GM12878 (cell line): ENCODE results near the gene KLC3. TPM values are rescaled to one million over a fixed set of nuclear protein-coding genes. Genes with fewer than 3 reads are reported as not detected.

Experiments used
- ATAC-seq: fragments of 200-7000 bp; cut with Tn5 transposase; 3 replicates; pipeline ENCODE4 v1.9.1; 2020; ENCODE audit warnings: mild to moderate bottlenecking, moderate library complexity
- BruUV-seq: library from RNA; stranded (reverse); fragments of 400-500 nt; replicated peaks from 2 replicates; lab custom pipeline; 2021; lab: Mats Ljungman, UMichigan
- CTCF ChIA-PET: fragments of 300-600 bp; sonication (Branson Sonifier 250); formaldehyde crosslinking; extraction: SDS; loops from one replicate; lab custom pipeline; 2021; ENCODE audit warnings: inconsistent platforms; lab: Yijun Ruan, JAX
- POLR2A ChIA-PET: fragments of 350-600 bp; formaldehyde crosslinking; extraction: SDS; loops from one replicate; lab custom pipeline; 2021; ENCODE audit warnings: inconsistent platforms; lab: Charles Lee
- RAD21 ChIA-PET: fragments of 300-600 bp; sonication (Branson Sonifier 250); formaldehyde crosslinking; loops from one replicate; lab custom pipeline; 2023; ENCODE audit warnings: antibody characterized with exemption; ENCODE audit not compliant: unreplicated experiment; lab: Charles Lee
- SMC1A ChIA-PET: fragments of 300-600 bp; sonication (Branson Sonifier 250); formaldehyde crosslinking; loops from one replicate; lab custom pipeline; 2023; ENCODE audit not compliant: unreplicated experiment, uncharacterized antibody; lab: Charles Lee
- DNase-seq: peaks from one replicate; pipeline ENCODE4 v3.0.0-alpha.2; 2011; ENCODE audit warnings: low read depth, low spot score
- FAIRE-seq: peaks from 3 replicates; lab custom pipeline; 2011; peaks lifted over from hg19 to GRCh38; lab: Jason Lieb, UNC
- H2AFZ ChIP-seq: 2 replicates; pipeline ENCODE4 v1.6.0; 2011; ENCODE audit warnings: low read depth, low read length, control low read depth; ENCODE audit not compliant: control insufficient read depth
- H3K27ac ChIP-seq: 2 replicates; pipeline ENCODE4 v1.5.1; 2011; ENCODE audit warnings: control low read depth; ENCODE audit not compliant: control insufficient read depth, insufficient read depth
- H3K27me3 ChIP-seq, 2 experiments: replicated peaks in 1 of 2; 2 replicates each; pipeline versions ENCODE4 v1.6.0 to v1.6.1; 2011; ENCODE audit warnings: low read length in 1 of 2; ENCODE audit not compliant: control insufficient read depth in 2 of 2, insufficient read depth in 2 of 2
- H3K36me3 ChIP-seq, 2 experiments: 2 replicates each; pipeline ENCODE4 v1.5.1; 2011; ENCODE audit warnings: low read length in 1 of 2; ENCODE audit not compliant: control insufficient read depth in 2 of 2, insufficient read depth in 2 of 2
- H3K4me1 ChIP-seq: 2 replicates; pipeline ENCODE4 v1.6.1; 2011; ENCODE audit warnings: mild to moderate bottlenecking, low read length, moderate library complexity, mixed read lengths; ENCODE audit not compliant: control insufficient read depth, insufficient read depth
- H3K4me2 ChIP-seq: 2 replicates; pipeline ENCODE4 v1.6.0; 2011; ENCODE audit warnings: control low read depth; ENCODE audit not compliant: control insufficient read depth, insufficient read depth
- H3K4me3 ChIP-seq: fragments of 200-600 bp; sonication (generic); 2 replicates; pipeline ENCODE4 v1.5.1; 2016
- H3K79me2 ChIP-seq: 2 replicates; pipeline ENCODE4 v1.6.0; 2011; ENCODE audit warnings: low read length; ENCODE audit not compliant: control insufficient read depth, insufficient read depth
- H3K9ac ChIP-seq: 2 replicates; pipeline ENCODE4 v1.8.0; 2011; ENCODE audit warnings: low read length, control low read depth, mixed read lengths; ENCODE audit not compliant: control insufficient read depth, insufficient read depth
- H3K9me3 ChIP-seq: replicated peaks from 3 replicates; pipeline ENCODE4 v1.5.1; 2011; ENCODE audit warnings: mild to moderate bottlenecking, low read length; ENCODE audit not compliant: control insufficient read depth, insufficient read depth
- H4K20me1 ChIP-seq: 2 replicates; pipeline ENCODE4 v1.6.0; 2011; ENCODE audit not compliant: control insufficient read depth, insufficient read depth
- SMARCA5 ChIP-seq: fragments of 450-650 bp; IDR thresholded peaks from 2 replicates; pipeline ENCODE4 v1.6.1; 2017; ENCODE audit warnings: mild to moderate bottlenecking
- YBX1 ChIP-seq: fragments of 450-650 bp; IDR thresholded peaks from 2 replicates; pipeline ENCODE4 v1.6.1; 2016; ENCODE audit warnings: antibody characterized with exemption
- WGBS: methylation state at CpG from one replicate; pipeline ENCODE4 v1.1.6; 2016; ENCODE audit warnings: low lambda C conversion rate; ENCODE audit not compliant: insufficient replicate concordance, insufficient coverage; ENCODE audit errors: missing lambda C conversion rate; 5-methylcytosine and 5-hydroxymethylcytosine counted together
- in situ Hi-C: fragments of 300-500 bp; cut with MboI; formaldehyde crosslinking; loops from 9 replicates; pipeline ENCODE4 v1.14.3; 2018; ENCODE audit warnings: mixed read lengths
- intact Hi-C: fragments of 100-400 bp; cut with micrococcal nuclease; formaldehyde crosslinking; loops from one replicate; pipeline ENCODE4 v1.14.2; 2022; ENCODE audit not compliant: unreplicated experiment
- polyA plus RNA-seq, 11 experiments: library from polyadenylated mRNA; depleted of rRNA in 4 of 11; unstranded in 6 of 11; stranded (reverse) in 5 of 11; fragments of >200 nt; fragmentation: Nextera tagmentation in 4 of 11; fragmentation: Illumina TruSeq in 1 of 11; extraction: Ambion mirVana in 4 of 11; extraction: Trizol in 1 of 11; gene quantifications; 1 replicate in 1 of 11; 2 replicates in 10 of 11; pipeline versions ENCODE4 v1.2.1 to v1.2.3, GENCODE V29; 2011 to 2016; ENCODE audit warnings: inconsistent platforms in 2 of 11, missing spikeins in 2 of 11, low read depth in 1 of 11
- total RNA-seq, 4 experiments: library from RNA; depleted of rRNA in 3 of 4; stranded (reverse); fragments of >200 nt in 3 of 4; fragmentation: Illumina TruSeq in 1 of 4; extraction: Trizol in 1 of 4; gene quantifications; 2 replicates each; pipeline versions ENCODE4 v1.2.1 to v1.2.3, GENCODE V29; 2013 to 2021
- TF ChIP-seq, protein P1 (sequence below): fragments of 450-650 bp; formaldehyde crosslinking; IDR thresholded peaks from 2 replicates; pipeline ENCODE4 v1.4.0; 2022; ENCODE audit warnings: mild to moderate bottlenecking, moderate library complexity
- TF ChIP-seq, protein P2 (sequence below), 3 experiments: IDR thresholded peaks in 2 of 3; conservative IDR thresholded peaks in 1 of 3; 2 replicates each; pipeline ENCODE4 v1.5.1; 2011; ENCODE audit warnings: low read depth in 3 of 3, low read length in 3 of 3, mild to moderate bottlenecking in 3 of 3, control low read depth in 2 of 3, moderate library complexity in 2 of 3, inconsistent platforms in 1 of 3, mixed read lengths in 1 of 3; ENCODE audit not compliant: control insufficient read depth in 2 of 3, insufficient read depth in 1 of 3; ENCODE audit errors: extremely low read depth in 1 of 3

KLC3 gene
- total and polyA plus RNA-seq, 10 of the 15 experiments (the other 5 are each of a cell fraction or from before 2014, with no cell fraction given), result 0.03 to 0.38 (median 0.28) TPM; not detected in 5

DNA sequence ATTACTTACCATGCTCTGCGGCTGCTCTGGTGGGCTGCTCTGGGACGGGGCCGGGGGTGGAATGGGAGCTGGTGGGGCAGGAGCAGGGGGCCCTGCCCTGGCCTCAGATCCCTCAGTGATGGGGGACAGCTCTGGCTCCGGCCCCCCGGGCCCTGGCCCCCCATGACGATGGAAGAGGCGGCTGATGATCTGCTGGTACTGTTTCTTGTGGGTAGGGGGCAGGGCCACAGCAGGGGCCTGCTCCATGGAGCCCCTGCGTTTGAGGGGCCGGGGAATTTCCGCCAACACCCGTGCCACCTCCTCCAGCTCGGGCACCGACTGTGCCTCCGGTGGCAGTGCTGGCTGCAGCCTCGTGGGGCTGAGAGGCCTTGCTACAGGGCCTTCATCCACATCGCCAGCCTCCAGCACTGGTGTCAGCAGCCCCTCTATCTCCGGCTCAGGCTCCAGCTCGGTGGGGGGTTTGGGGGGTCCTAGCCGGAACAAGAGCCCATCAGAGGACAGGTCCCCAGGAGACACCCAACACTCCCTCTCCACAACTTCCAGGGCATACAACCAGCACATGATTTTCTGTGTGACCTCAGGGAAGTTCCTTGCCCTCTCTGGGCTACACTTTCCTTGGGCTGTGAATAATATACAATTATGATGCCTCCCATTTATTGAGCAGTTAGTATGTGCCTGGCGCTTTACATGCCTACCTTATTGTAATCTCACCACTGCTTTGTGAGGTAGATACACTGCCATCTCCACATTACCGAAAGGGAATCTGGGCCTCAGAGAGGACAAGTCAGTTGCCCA is 51.5 kb downstream of the KLC3 start:
- H4K20me1 ChIP-seq, result no peaks in the 10 kb centered on the region
- TSS peak; percentile 41 for BruUV-seq
- no peaks in the 10 kb centered on the region for H3K4me1 ChIP-seq
- no peak overlapping the region for H3K9ac ChIP-seq
- no peak overlapping the region for H2AFZ ChIP-seq
- ATAC-seq (no peak), DNase-seq (no peak), FAIRE-seq (no peak)
- H3K4me3 ChIP-seq, result no peak overlapping the region
- no peaks in the 10 kb centered on the region for H3K9me3 ChIP-seq
- POLR2A ChIA-PET, result no interaction called here
- intact Hi-C loops, result no loop called here
- H3K27me3 ChIP-seq, result no peaks in the 10 kb centered on the region
- in situ Hi-C loops, result no loop called here
- no peak overlapping the region for H3K27ac ChIP-seq
- no peak overlapping the region for H3K4me2 ChIP-seq
- H3K79me2 ChIP-seq, result no peaks in the 10 kb centered on the region
- no peaks in the 10 kb centered on the region for H3K36me3 ChIP-seq
- SMC1A ChIA-PET, result no interaction called here
- CTCF ChIA-PET, result interaction anchor here (1.2 to 2.5 kb wide), 2 partner anchors 11 to 12 kb away, joined by 4 to 18 read pairs; partner anchors contain the start of gene PPP1R13L
- no peak for TF ChIP-seq YBX1
- 0 out of 2 replicates have a peak, but pooled peaks have one; percentile 25 for TF ChIP-seq SMARCA5
- RAD21 ChIA-PET, result no interaction called here
- WGBS, result 81% methylated on average over 18 of the region's 21 CpGs

DNA sequence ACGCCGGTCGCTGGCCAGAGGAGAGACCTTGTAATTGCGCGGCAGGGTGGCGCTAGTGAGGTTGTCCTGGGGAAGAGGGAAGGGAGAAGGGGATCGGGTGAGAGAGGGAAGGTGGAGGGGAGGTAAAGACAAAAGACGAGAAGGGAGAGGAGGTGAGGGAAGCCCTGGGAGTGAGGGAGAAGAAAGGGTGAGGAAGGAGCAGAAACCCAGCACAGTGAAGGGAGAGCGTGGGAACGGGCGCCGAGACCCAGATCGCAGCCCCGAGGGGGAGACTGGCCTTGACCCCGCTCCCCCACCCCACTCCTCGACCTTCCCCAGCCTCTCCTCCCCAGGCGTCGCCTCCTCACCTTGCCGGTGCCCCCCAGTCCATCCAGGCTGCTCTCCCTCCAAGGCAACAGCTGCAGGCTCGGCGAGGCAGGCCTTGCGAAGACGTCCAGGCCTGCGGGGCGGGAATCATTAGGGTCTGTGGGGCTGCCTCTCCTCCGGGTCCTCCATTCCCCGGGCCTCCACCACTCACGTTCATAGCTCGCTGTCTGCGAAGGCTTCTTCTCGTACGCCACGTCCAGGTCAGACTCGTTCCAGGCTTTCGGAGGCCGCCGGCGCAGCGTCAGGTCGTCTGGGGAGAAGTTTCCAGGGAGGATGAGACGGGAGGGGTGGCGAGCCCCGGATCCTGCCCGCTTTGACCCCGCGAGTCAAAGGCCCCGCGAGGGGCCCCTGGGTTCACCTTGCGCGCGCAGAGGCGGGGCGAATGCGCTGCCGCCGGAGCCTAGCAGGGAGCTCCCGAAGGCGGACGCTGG is 55.5 kb downstream of the KLC3 start:
- in situ Hi-C loops, result no loop called here
- CTCF ChIA-PET, result no interaction called here
- no peak for ATAC-seq
- RAD21 ChIA-PET, result no interaction called here
- Histone ChIP-seq H2AFZ (no peak overlapping the region), H3K27ac (no peak overlapping the region)
- SMC1A ChIA-PET, result no interaction called here
- WGBS, result 60% methylated on average over 36 of the region's 59 CpGs
- TF ChIP-seq, protein P1, sequence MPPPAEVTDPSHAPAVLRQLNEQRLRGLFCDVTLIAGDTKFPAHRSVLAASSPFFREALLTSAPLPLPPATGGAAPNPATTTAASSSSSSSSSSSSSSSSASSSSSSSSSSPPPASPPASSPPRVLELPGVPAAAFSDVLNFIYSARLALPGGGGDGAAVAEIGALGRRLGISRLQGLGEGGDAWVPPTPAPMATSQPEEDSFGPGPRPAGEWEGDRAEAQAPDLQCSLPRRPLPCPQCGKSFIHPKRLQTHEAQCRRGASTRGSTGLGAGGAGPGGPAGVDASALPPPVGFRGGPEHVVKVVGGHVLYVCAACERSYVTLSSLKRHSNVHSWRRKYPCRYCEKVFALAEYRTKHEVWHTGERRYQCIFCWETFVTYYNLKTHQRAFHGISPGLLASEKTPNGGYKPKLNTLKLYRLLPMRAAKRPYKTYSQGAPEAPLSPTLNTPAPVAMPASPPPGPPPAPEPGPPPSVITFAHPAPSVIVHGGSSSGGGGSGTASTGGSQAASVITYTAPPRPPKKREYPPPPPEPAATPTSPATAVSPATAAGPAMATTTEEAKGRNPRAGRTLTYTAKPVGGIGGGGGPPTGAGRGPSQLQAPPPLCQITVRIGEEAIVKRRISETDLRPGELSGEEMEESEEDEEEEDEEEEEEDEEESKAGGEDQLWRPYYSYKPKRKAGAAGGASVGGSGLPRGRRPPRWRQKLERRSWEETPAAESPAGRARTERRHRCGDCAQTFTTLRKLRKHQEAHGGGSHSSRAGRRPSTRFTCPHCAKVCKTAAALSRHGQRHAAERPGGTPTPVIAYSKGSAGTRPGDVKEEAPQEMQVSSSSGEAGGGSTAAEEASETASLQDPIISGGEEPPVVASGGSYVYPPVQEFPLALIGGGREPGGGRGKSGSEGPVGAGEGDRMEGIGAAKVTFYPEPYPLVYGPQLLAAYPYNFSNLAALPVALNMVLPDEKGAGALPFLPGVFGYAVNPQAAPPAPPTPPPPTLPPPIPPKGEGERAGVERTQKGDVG (CRISPR knock-in tag), result no peak
- TF ChIP-seq, protein P2, sequence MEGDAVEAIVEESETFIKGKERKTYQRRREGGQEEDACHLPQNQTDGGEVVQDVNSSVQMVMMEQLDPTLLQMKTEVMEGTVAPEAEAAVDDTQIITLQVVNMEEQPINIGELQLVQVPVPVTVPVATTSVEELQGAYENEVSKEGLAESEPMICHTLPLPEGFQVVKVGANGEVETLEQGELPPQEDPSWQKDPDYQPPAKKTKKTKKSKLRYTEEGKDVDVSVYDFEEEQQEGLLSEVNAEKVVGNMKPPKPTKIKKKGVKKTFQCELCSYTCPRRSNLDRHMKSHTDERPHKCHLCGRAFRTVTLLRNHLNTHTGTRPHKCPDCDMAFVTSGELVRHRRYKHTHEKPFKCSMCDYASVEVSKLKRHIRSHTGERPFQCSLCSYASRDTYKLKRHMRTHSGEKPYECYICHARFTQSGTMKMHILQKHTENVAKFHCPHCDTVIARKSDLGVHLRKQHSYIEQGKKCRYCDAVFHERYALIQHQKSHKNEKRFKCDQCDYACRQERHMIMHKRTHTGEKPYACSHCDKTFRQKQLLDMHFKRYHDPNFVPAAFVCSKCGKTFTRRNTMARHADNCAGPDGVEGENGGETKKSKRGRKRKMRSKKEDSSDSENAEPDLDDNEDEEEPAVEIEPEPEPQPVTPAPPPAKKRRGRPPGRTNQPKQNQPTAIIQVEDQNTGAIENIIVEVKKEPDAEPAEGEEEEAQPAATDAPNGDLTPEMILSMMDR (IDR thresholded peaks at IDR 0.05 in 2 of 3, conservative IDR thresholded peaks at IDR 0.05 in 1 of 3; ENCODE audit: control insufficient read depth in 2 of 3, extremely low read depth in 1 of 3, insufficient read depth in 1 of 3, low read depth in 3 of 3, low read length in 3 of 3), result 0 out of 6 replicates have a peak, but pooled peaks of 1 of the 3 experiments have one; percentile 8
- TF ChIP-seq, all 136 proteins: peak for 1
- Histone ChIP-seq H4K20me1 (no peaks in the 10 kb centered on the region), H3K79me2 (no peaks in the 10 kb centered on the region), H3K36me3 (no peaks in the 10 kb centered on the region), H3K9me3 (no peaks in the 10 kb centered on the region), H3K27me3 (no peaks in the 10 kb centered on the region), H3K4me2 (no peak overlapping the region), H3K4me3 (no peak overlapping the region), H3K9ac (no peak overlapping the region), H3K4me1 (no peaks in the 10 kb centered on the region)
- POLR2A ChIA-PET, result interaction anchor here (0.7 kb wide), 1 partner anchor 307 kb away, joined by 4 read pairs; no protein-coding TSS in a partner anchor
- intact Hi-C loops, result no loop called here
- DNase-seq (no peak), FAIRE-seq (no peak)
- BruUV-seq, result no TSS peak
